ENCODE data around the gene PLA2G2A.

GRCh38 chr1:20009212-20009611, 29.8 kb upstream of the PLA2G2A start:
- TF ChIP-seq CTCF (IDR thresholded peaks at IDR 0.05) (no peak), EZH2 (IDR thresholded peaks at IDR 0.05; ENCODE audit: borderline replicate concordance, insufficient read depth, low read depth, low read length, poor library complexity, severe bottlenecking) (no peak)

Data from B cell (primary cell).